Hepatocyte (in vitro differentiated cells): ENCODE measurements around the gene IFIT3. TPM values are rescaled to one million over a fixed set of nuclear protein-coding genes. Genes with fewer than 3 reads are reported as not detected.

Source experiments
- DNase-seq: peaks from one replicate; pipeline ENCODE4 v3.0.0-alpha.2; 2016; ENCODE audit warnings: low spot score
- H2AFZ ChIP-seq: fragments of 200-600 bp; sonication (generic); 2 replicates; pipeline ENCODE4 v1.6.0; 2016; ENCODE audit warnings: antibody characterized with exemption, mild to moderate bottlenecking
- H3K27ac ChIP-seq: fragments of 200-600 bp; sonication (generic); 2 replicates; pipeline ENCODE4 v1.5.1; 2016; ENCODE audit warnings: mild to moderate bottlenecking
- H3K27me3 ChIP-seq: fragments of 200-600 bp; sonication (generic); 2 replicates; pipeline ENCODE4 v1.6.1; 2016
- H3K36me3 ChIP-seq: fragments of 200-600 bp; sonication (generic); replicated peaks from 2 replicates; pipeline ENCODE4 v1.5.1; 2016; ENCODE audit warnings: low read depth; ENCODE audit not compliant: insufficient read depth
- H3K4me1 ChIP-seq: fragments of 200-600 bp; sonication (generic); 2 replicates; pipeline ENCODE4 v1.5.1; 2016; ENCODE audit warnings: mild to moderate bottlenecking, moderate library complexity; ENCODE audit not compliant: insufficient read depth
- H3K4me2 ChIP-seq: fragments of 200-600 bp; sonication (generic); 2 replicates; pipeline ENCODE4 v1.6.0; 2016
- H3K4me3 ChIP-seq: fragments of 200-600 bp; sonication (generic); 2 replicates; pipeline ENCODE4 v1.5.1; 2016; ENCODE audit warnings: mild to moderate bottlenecking
- H3K79me2 ChIP-seq: fragments of 200-600 bp; sonication (generic); 2 replicates; pipeline ENCODE4 v1.6.0; 2017; ENCODE audit warnings: mild to moderate bottlenecking
- H3K9me2 ChIP-seq: fragments of 200-600 bp; sonication (generic); replicated peaks from 2 replicates; pipeline ENCODE4 v1.6.0; 2017; ENCODE audit warnings: mild to moderate bottlenecking; ENCODE audit not compliant: insufficient read depth
- H3K9me3 ChIP-seq: fragments of 200-600 bp; sonication (generic); 2 replicates; pipeline ENCODE4 v1.5.1; 2016; ENCODE audit warnings: low read depth, mild to moderate bottlenecking
- H4K20me1 ChIP-seq: fragments of 200-600 bp; sonication (generic); 2 replicates; pipeline ENCODE4 v1.6.0; 2016; ENCODE audit warnings: mild to moderate bottlenecking; ENCODE audit not compliant: insufficient read depth, poor library complexity, severe bottlenecking
- CTCF ChIP-seq: fragments of 200-600 bp; sonication (generic); IDR thresholded peaks from 2 replicates; pipeline ENCODE4 v1.5.1; 2016; ENCODE audit warnings: antibody characterized with exemption, mild to moderate bottlenecking; ENCODE audit not compliant: poor library complexity
- EZH2 ChIP-seq: fragments of 200-600 bp; sonication (generic); IDR thresholded peaks from 2 replicates; pipeline ENCODE4 v1.6.1; 2016; ENCODE audit warnings: antibody characterized with exemption, mild to moderate bottlenecking, borderline replicate concordance
- EZH2phosphoT487 ChIP-seq: fragments of 200-600 bp; sonication (generic); IDR thresholded peaks from one replicate; pipeline ENCODE4 v1.6.1; 2018; ENCODE audit warnings: antibody characterized with exemption, mild to moderate bottlenecking, low read depth, moderate library complexity; ENCODE audit not compliant: unreplicated experiment, severe bottlenecking
- WGBS: methylation state at CpG from one replicate; pipeline ENCODE4 v1.1.6; 2016; ENCODE audit warnings: low lambda C conversion rate; ENCODE audit errors: missing lambda C conversion rate; 5-methylcytosine and 5-hydroxymethylcytosine counted together
- polyA plus RNA-seq: library from polyadenylated mRNA; unstranded; fragments of >200 nt; fragmentation: Nextera tagmentation; extraction: Ambion mirVana; gene quantifications from 2 replicates; pipeline ENCODE4 v1.2.1, GENCODE V29; 2016
- total RNA-seq: library from RNA; depleted of rRNA; stranded (reverse); fragments of >200 nt; gene quantifications from 2 replicates; pipeline ENCODE4 v1.2.3, GENCODE V29; 2014

IFIT3 gene
- total and polyA plus RNA-seq, 2 experiments from 2014 or later = 8.6 to 10.8 TPM

- Histone ChIP-seq H3K79me2 (no peaks in the 10 kb centered on the region), H4K20me1 (no peaks in the 10 kb centered on the region), H3K4me2 (no peak overlapping the region), H3K4me1 (no peaks in the 10 kb centered on the region), H3K9me3 (no peaks in the 10 kb centered on the region), H3K9me2 (no peaks in the 10 kb centered on the region), H3K4me3 (no peak overlapping the region), H2AFZ (no peak overlapping the region), H3K36me3 (no peaks in the 10 kb centered on the region), H3K27me3 (no peaks in the 10 kb centered on the region), H3K27ac (no peak overlapping the region)
- no peak for TF ChIP-seq CTCF
- no peak for TF ChIP-seq EZH2phosphoT487
- TF ChIP-seq EZH2 = no peak
- DNase-seq = no peak
Observed at GRCh38 chr10:89307269-89307577, 20.6 kb upstream of the IFIT3 start.

DNA sequence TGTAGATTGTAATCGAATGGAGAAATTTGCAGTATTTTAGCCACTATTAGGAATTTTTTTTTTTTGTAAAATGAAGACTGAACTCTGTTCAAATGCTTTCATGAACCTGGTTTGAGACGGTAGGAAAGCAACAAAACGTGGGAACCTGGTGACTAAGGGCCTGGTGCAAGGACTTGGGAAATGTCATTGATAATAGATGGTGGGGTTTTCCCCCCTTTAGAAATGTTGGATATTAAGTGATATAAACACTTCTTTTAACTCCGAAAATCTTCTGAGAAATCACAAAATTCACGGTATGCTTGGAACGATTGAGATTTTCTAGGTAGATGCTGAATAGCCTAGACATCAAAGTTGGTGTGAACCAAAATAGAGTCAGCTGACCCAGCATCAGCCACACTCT is 19.5 kb upstream of the IFIT3 start:
- TF ChIP-seq EZH2 (no peak), EZH2phosphoT487 (no peak), CTCF (no peak)
- DNase-seq = no peak
- Histone ChIP-seq H3K4me2 (no peak overlapping the region), H3K27ac (no peak overlapping the region), H2AFZ (no peak overlapping the region), H4K20me1 (no peaks in the 10 kb centered on the region), H3K27me3 (no peaks in the 10 kb centered on the region), H3K4me3 (no peak overlapping the region), H3K9me2 (no peaks in the 10 kb centered on the region), H3K4me1 (no peaks in the 10 kb centered on the region), H3K79me2 (no peaks in the 10 kb centered on the region), H3K9me3 (no peaks in the 10 kb centered on the region), H3K36me3 (no peaks in the 10 kb centered on the region)
- 95% methylated on average over 6 of the region's 6 CpGs for WGBS

DNA sequence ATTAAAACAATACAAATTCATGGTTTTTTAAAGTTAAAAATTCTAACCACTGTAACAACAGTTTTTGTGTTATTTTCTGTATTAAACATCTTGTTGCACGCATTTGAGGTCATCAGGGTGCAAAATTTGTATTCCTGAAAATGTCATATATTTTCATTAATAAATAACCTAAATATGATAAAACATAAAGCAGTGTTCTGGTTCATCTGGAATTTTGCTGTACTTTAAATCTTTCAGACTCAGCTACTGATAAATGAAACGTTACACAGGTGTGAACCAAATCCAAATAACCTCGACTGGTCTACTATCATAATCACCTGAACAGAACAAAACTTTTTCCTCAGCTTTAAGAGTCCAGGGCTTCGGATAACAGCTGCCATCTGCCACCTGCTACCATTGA is 19.1 kb upstream of the IFIT3 start:
- Histone ChIP-seq H3K4me3 (no peak overlapping the region), H3K4me1 (no peaks in the 10 kb centered on the region), H2AFZ (no peak overlapping the region), H3K4me2 (no peak overlapping the region), H3K9me3 (no peaks in the 10 kb centered on the region), H4K20me1 (no peaks in the 10 kb centered on the region), H3K27me3 (no peaks in the 10 kb centered on the region), H3K36me3 (no peaks in the 10 kb centered on the region), H3K27ac (no peak overlapping the region), H3K9me2 (no peaks in the 10 kb centered on the region), H3K79me2 (no peaks in the 10 kb centered on the region)
- 86% methylated on average over 4 of the region's 4 CpGs for WGBS
- no peak for TF ChIP-seq EZH2
- TF ChIP-seq CTCF = no peak
- TF ChIP-seq EZH2phosphoT487 = no peak
- no peak for DNase-seq

DNA sequence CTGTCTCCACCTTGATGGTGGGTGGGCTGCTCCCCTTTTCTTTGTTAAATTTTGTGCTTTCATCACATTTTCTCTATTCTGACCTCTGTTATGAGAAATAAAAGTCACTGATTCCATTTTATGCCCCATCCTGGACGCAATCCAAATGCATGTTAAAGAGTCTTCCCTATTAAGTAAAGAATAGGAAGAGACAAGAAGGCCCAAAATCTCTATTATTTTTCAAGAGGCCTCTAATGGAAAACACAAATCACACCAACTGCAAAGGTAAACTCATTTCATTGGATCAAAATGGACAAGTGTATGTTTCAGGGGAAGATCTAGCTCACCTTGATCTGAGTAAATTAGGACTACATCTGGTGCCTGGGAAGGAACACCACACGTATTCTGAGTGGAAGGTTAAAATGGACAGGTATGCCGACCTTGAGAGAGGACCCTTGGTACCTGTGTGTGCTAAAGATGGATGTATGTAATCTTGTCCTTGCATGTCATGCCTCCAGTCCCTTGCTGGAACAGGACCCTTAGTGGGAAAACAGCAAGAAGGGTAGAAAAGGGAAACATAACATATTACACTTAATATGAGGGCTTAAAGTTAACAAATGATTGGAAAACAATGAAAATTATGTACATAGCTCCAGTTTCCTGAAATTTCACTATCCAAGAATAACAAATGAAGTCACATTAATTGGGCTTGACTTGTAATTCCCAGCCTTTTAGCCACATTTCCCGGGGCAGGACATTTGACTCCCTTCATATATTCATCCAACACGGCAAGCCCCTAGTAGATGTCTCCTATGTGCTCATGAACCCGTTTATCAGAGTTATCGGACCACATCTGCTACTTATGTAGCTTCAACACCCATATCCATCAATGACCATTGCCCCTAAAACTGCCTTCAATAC is 18.4 kb upstream of the IFIT3 start:
- no peak overlapping the region for H2AFZ ChIP-seq
- H3K4me2 ChIP-seq = no peak overlapping the region
- H3K79me2 ChIP-seq = no peaks in the 10 kb centered on the region
- no peaks in the 10 kb centered on the region for H3K4me1 ChIP-seq
- no peaks in the 10 kb centered on the region for H3K9me3 ChIP-seq
- WGBS = 95% methylated on average over 7 of the region's 7 CpGs
- no peak overlapping the region for H3K4me3 ChIP-seq
- no peaks in the 10 kb centered on the region for H3K27me3 ChIP-seq
- no peaks in the 10 kb centered on the region for H4K20me1 ChIP-seq
- TF ChIP-seq CTCF (no peak), EZH2phosphoT487 (no peak), EZH2 (no peak)
- H3K27ac ChIP-seq = no peak overlapping the region
- no peaks in the 10 kb centered on the region for H3K36me3 ChIP-seq
- H3K9me2 ChIP-seq = no peaks in the 10 kb centered on the region
- DNase-seq = no peak
